ENCODE data around the gene GLYATL1B. TPM values are rescaled to one million over a fixed set of nuclear protein-coding genes. Genes with fewer than 3 reads are reported as not detected.

Gene GLYATL1B
- total and polyA plus RNA-seq, 10 of the 15 experiments (the other 5 are each of a cell fraction or from before 2014, with no cell fraction given): 0.10 to 1.7 (median 0.24) TPM; not detected in 4

DNA sequence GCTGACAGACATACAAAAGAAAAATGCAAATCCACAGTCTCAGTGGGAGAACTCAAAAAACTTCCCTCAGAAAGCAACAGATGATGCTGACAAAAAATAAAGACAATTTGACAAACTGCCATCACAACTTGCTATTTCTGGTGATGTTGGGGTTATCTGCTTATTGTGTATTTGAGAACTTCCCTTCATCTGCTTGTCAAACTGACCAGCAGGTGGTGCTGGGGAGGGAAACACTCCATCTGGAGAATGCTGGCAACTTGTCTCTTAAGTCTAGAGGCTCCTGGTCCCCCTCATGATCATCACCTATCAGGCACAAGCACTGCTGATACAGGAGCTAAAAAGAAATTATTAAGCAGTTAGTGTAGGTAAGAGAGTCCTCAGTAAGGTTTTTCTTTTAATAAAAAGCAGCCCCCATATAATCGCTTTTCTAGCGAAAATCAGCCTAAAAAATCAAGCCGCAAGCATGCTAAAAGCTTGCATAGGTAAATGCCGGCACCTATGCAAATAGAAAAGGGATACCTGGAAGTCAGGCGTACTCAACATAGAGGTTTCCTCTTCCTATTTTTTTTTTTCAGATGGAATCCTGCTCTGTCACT, 11.1 kb downstream of the GLYATL1B start:
- peak; percentile 70 for ATAC-seq

More for the DNA sequence above, 11.1 kb downstream of the GLYATL1B start:
- H3K9ac ChIP-seq (ENCODE audit: control insufficient read depth, insufficient read depth, low read length): no peak overlapping the region; the same call in 1 of the 2 replicates
- ChIA-PET SMC1A (ENCODE audit: uncharacterized antibody, unreplicated experiment) (interaction anchor here (0.8 to 2.9 kb wide), 8 partner anchors 10 to 61 kb away, joined by 3 to 18 read pairs (median 8); partner anchors contain the start of genes FAM111A and FAM111B), POLR2A (interaction anchor here (1.1 to 1.4 kb wide), 2 partner anchors 11 to 47 kb away, joined by 4 to 11 read pairs; partner anchors contain the start of gene FAM111B), RAD21 (ENCODE audit: unreplicated experiment) (interaction anchor here (0.9 to 2.5 kb wide), 6 partner anchors 10 to 61 kb away, joined by 3 to 14 read pairs (median 4); no protein-coding TSS in a partner anchor), CTCF (interaction anchor here (1.0 to 4.0 kb wide), 17 partner anchors 9 to 492 kb away, joined by 3 to 41 read pairs (median 7); partner anchors contain the start of genes FAM111A and FAM111B)
- DNase-seq (ENCODE audit: low read depth, low spot score) (no peak), FAIRE-seq (no peak)
- 55% methylated on average over 5 of the region's 5 CpGs for WGBS (ENCODE audit: insufficient coverage, insufficient replicate concordance, low lambda C conversion rate, missing lambda C conversion rate)
- peak overlapping the region; percentile 66 for H3K4me2 ChIP-seq (ENCODE audit: control insufficient read depth, insufficient read depth)
- H3K79me2 ChIP-seq (ENCODE audit: control insufficient read depth, insufficient read depth, low read length): peaks cover 2% of the 10 kb centered on the region
- peak overlapping the region; percentile 44 for H2AFZ ChIP-seq (ENCODE audit: control insufficient read depth, low read depth, low read length)
- TF ChIP-seq RAD21 (IDR thresholded peaks at IDR 0.05; ENCODE audit: insufficient read depth, low read depth, low read length) (peak; percentile 50), SMC3 (IDR thresholded peaks at IDR 0.05; ENCODE audit: borderline replicate concordance, low read length) (peak; percentile 60)
- TF ChIP-seq, protein P1, sequence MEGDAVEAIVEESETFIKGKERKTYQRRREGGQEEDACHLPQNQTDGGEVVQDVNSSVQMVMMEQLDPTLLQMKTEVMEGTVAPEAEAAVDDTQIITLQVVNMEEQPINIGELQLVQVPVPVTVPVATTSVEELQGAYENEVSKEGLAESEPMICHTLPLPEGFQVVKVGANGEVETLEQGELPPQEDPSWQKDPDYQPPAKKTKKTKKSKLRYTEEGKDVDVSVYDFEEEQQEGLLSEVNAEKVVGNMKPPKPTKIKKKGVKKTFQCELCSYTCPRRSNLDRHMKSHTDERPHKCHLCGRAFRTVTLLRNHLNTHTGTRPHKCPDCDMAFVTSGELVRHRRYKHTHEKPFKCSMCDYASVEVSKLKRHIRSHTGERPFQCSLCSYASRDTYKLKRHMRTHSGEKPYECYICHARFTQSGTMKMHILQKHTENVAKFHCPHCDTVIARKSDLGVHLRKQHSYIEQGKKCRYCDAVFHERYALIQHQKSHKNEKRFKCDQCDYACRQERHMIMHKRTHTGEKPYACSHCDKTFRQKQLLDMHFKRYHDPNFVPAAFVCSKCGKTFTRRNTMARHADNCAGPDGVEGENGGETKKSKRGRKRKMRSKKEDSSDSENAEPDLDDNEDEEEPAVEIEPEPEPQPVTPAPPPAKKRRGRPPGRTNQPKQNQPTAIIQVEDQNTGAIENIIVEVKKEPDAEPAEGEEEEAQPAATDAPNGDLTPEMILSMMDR (IDR thresholded peaks at IDR 0.05 in 2 of 3, conservative IDR thresholded peaks at IDR 0.05 in 1 of 3; ENCODE audit: control insufficient read depth in 2 of 3, extremely low read depth in 1 of 3, insufficient read depth in 1 of 3, low read depth in 3 of 3, low read length in 3 of 3): peak; percentile 51 to 67 (median 63)
- TF ChIP-seq, protein P2, sequence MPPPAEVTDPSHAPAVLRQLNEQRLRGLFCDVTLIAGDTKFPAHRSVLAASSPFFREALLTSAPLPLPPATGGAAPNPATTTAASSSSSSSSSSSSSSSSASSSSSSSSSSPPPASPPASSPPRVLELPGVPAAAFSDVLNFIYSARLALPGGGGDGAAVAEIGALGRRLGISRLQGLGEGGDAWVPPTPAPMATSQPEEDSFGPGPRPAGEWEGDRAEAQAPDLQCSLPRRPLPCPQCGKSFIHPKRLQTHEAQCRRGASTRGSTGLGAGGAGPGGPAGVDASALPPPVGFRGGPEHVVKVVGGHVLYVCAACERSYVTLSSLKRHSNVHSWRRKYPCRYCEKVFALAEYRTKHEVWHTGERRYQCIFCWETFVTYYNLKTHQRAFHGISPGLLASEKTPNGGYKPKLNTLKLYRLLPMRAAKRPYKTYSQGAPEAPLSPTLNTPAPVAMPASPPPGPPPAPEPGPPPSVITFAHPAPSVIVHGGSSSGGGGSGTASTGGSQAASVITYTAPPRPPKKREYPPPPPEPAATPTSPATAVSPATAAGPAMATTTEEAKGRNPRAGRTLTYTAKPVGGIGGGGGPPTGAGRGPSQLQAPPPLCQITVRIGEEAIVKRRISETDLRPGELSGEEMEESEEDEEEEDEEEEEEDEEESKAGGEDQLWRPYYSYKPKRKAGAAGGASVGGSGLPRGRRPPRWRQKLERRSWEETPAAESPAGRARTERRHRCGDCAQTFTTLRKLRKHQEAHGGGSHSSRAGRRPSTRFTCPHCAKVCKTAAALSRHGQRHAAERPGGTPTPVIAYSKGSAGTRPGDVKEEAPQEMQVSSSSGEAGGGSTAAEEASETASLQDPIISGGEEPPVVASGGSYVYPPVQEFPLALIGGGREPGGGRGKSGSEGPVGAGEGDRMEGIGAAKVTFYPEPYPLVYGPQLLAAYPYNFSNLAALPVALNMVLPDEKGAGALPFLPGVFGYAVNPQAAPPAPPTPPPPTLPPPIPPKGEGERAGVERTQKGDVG (CRISPR knock-in tag; IDR thresholded peaks at IDR 0.05): no peak
- H3K4me1 ChIP-seq (ENCODE audit: control insufficient read depth, insufficient read depth, low read length): peaks cover 22% of the 10 kb centered on the region
- H4K20me1 ChIP-seq (ENCODE audit: control insufficient read depth, insufficient read depth): no peaks in the 10 kb centered on the region
- H3K36me3 ChIP-seq (ENCODE audit: control insufficient read depth in 2 of 2, insufficient read depth in 2 of 2, low read length in 1 of 2): no peaks in the 10 kb centered on the region
- BruUV-seq (replicated peaks): no TSS peak
- H3K27ac ChIP-seq (ENCODE audit: control insufficient read depth, insufficient read depth): peak overlapping the region; percentile 53
- no peaks in the 10 kb centered on the region; the same call in 2 of the 3 replicates for H3K9me3 ChIP-seq (replicated peaks; ENCODE audit: control insufficient read depth, insufficient read depth, low read length)
- intact Hi-C loops (cut with micrococcal nuclease; ENCODE audit: unreplicated experiment): loop anchor here (1.0 to 2.0 kb wide), 2 partner anchors 38 to 39 kb away; no protein-coding TSS in a partner anchor
- H3K27me3 ChIP-seq (replicated peaks in 1 of 2; ENCODE audit: control insufficient read depth in 2 of 2, insufficient read depth in 2 of 2, low read length in 1 of 2): no peaks in the 10 kb centered on the region
- in situ Hi-C loops (cut with MboI): no loop called here
- 0 out of 2 replicates have a peak overlapping the region, but pooled peaks have one; percentile 3 for H3K4me3 ChIP-seq

Measured in GM12878 (cell line).